Neural cell (in vitro differentiated cells): ENCODE results near the gene MPPED2.

ENCODE experiments used
- CTCF ChIP-seq: fragments of 450-650 bp; IDR thresholded peaks from 2 replicates; pipeline ENCODE4 v1.5.1; 2014; ENCODE audit warnings: antibody characterized with exemption, mild to moderate bottlenecking, moderate library complexity; ENCODE audit not compliant: poor library complexity, severe bottlenecking
- EP300 ChIP-seq: fragments of 450-650 bp; conservative IDR thresholded peaks from 2 replicates; pipeline ENCODE4 v1.6.1; 2014; ENCODE audit warnings: antibody characterized with exemption, mild to moderate bottlenecking, moderate library complexity; ENCODE audit not compliant: poor library complexity, severe bottlenecking
- EZH2 ChIP-seq: fragments of 200-600, 300-800 bp; shearing (Covaris generic), sonication (generic); IDR thresholded peaks from 2 replicates; pipeline ENCODE4 v1.6.1; 2014; ENCODE audit warnings: antibody characterized with exemption, low read length, borderline replicate concordance, mild to moderate bottlenecking; ENCODE audit not compliant: insufficient read depth, poor library complexity, severe bottlenecking
- POLR2AphosphoS5 ChIP-seq: IDR thresholded peaks from 2 replicates; pipeline ENCODE4 v1.6.1; 2012
- REST ChIP-seq: IDR thresholded peaks from 2 replicates; pipeline ENCODE4 v1.6.1; 2012; ENCODE audit warnings: borderline replicate concordance

DNA sequence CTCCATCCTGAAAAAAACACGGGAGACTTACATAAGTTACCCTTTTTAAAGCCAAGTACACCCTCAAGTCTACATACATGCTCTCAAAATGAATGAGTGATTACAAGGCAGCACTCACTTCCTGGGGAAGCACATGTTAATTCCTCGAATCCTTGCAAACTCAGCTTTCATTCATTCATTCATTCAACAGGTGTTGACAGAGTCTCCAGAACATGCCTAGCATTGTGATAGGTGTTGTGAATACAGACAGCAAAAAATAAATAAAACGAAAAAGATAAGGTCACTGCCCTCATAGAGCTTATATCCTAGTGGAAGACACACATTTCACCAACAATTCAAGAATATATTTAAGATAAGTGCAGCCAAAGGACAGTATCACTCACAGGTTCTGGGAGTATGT, 19.7 kb downstream of the MPPED2 start:
- TF ChIP-seq EZH2 (no peak), REST (no peak), CTCF (no peak), EP300 (no peak), POLR2AphosphoS5 (no peak)
